ENCODE data around the gene DGKD.

DGKD gene

GRCh38 chr2:233473878-233474277, 119.6 kb downstream of the DGKD start:
- TF ChIP-seq CTCF (IDR thresholded peaks at IDR 0.05) = no peak

- TF ChIP-seq CTCF (IDR thresholded peaks at IDR 0.05) = no peak
These were observed 120.2 kb downstream of the DGKD start for GRCh38 chr2:233474308-233475160.

GRCh38 chr2:233476063-233476410, 121.7 kb downstream of the DGKD start:
- no peak for TF ChIP-seq CTCF (IDR thresholded peaks at IDR 0.05)

GRCh38 chr2:233476651-233477547, 122.6 kb downstream of the DGKD start:
- no peak for TF ChIP-seq CTCF (IDR thresholded peaks at IDR 0.05)

GRCh38 chr2:233477548-233478433, 123.5 kb downstream of the DGKD start:
- no peak for TF ChIP-seq CTCF (IDR thresholded peaks at IDR 0.05)

GRCh38 chr2:233479616-233480489, 125.6 kb downstream of the DGKD start:
- TF ChIP-seq CTCF (IDR thresholded peaks at IDR 0.05) = no peak

Measured in LNCAP (cell line).